WI38 (cell line): Measurements from ENCODE around the gene PRSS22.

Source experiments
- H3K4me3 ChIP-seq: 2 replicates; pipeline ENCODE4 v1.5.1; 2011; ENCODE audit warnings: low read depth, mild to moderate bottlenecking, control low read depth, low read length
- CTCF ChIP-seq: IDR thresholded peaks from 2 replicates; pipeline ENCODE4 v1.5.1; 2012; ENCODE audit warnings: low read depth, mild to moderate bottlenecking, control low read depth, low read length

PRSS22 gene

GRCh38 chr16:2821487-2822157 is 36.3 kb downstream of the PRSS22 start:
- H3K4me3 ChIP-seq, result no peak overlapping the region
- TF ChIP-seq CTCF, result no peak

- no peak for TF ChIP-seq CTCF
- no peak overlapping the region for H3K4me3 ChIP-seq
Measured at GRCh38 chr16:2820836-2821486, 37.0 kb downstream of the PRSS22 start.

GRCh38 chr16:2819939-2820835 is 37.8 kb downstream of the PRSS22 start:
- no peak overlapping the region for H3K4me3 ChIP-seq
- no peak for TF ChIP-seq CTCF

- TF ChIP-seq CTCF, result no peak
Measured at GRCh38 chr16:2819179-2819938, 38.6 kb downstream of the PRSS22 start.

GRCh38 chr16:2818272-2818876 is 39.6 kb downstream of the PRSS22 start:
- TF ChIP-seq CTCF, result no peak
- H3K4me3 ChIP-seq, result no peak overlapping the region

More at GRCh38 chr16:2819179-2819938, 38.6 kb downstream of the PRSS22 start:
- no peak overlapping the region for H3K4me3 ChIP-seq

DNA sequence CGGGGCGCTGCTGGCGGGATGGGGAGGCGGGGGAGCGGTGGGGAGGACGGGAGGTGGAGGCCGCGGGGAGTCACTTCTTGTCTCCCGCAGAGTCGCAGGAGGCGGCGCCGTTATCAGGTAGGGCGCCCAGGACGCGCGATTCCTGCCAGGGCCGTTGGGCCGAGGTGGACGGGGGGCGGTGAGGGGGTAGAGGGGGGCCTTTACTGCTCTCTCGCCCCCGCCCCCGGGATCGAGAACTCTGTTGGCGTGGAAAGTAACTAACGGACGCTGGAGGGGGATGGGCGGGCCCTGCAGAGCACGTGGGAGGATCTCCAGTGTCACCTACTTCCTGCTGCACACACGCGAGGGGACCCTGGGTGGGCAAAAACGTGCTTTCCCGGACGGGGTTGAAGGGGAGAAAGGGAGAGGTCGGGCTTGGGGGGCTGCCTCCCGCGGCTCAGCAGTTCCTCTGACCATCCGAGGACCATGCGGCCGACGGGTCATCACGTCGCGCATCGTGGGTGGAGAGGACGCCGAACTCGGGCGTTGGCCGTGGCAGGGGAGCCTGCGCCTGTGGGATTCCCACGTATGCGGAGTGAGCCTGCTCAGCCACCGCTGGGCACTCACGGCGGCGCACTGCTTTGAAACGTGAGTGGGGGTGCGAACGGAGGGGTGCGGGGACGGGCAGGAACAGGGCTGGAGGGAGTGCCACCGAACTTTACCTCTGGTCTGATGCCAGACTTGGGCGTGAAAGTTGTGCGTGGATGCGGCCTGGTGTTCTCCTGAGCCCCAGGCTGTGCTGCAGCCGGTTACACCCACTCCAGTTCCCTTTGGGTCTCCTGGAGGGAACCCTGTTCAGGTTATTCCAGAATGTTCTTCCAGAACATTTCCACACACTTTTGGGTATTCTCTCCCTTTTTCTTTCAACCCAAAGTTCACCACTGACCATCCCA is 40.4 kb downstream of the PRSS22 start:
- no peak overlapping the region for H3K4me3 ChIP-seq
- TF ChIP-seq CTCF, result no peak
